Measurements from ENCODE around the gene HAUS3. TPM values are rescaled to one million over a fixed set of nuclear protein-coding genes. Genes with fewer than 3 reads are reported as not detected.

Gene HAUS3
- total RNA-seq, 1 experiment from 2014 or later: 18.0 TPM

DNA sequence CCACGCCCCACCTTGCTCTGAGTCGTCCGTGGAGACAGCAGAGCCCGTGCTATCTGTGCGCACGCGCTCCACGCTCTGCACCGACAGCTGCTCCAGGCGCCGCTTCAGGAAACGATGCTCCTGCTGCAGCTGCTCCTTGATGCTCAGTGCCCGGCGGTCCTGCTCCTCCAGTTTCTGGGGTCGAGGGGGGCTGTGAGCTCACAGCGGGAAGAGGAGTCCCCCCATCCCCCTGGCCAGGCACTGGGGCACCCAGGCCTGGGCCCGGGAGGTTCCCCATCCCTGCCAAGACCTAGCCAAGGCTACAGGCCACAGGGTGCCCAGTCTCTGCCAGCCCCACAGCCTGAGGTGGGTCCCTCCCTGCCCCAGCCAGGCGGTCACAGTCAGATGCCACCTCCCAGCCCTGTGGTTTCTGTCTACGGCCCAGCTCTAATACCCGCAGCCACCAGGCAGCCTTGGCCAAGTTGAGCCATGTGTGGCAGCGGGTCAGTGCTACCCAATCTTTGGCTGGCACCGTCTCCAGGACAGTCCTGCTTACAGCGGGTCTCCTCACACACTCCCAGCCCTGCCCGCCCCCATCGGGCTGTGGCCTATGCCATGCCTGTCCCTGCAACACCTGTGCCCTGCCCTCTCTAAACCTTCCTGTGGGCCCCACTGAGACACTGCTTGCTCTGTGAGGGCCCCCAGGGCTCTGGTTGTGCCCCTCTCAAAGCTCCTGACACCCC, 9.3 kb upstream of the HAUS3 start:
- Histone ChIP-seq H3K4me1 (ENCODE audit: insufficient read depth, low read length) (no peaks in the 10 kb centered on the region), H3K18ac (ENCODE audit: insufficient read length, low read depth, low read length) (no peak overlapping the region), H2BK120ac (ENCODE audit: low read depth, low read length, poor library complexity, severe bottlenecking) (no peak overlapping the region), H2BK15ac (ENCODE audit: low read depth, low read length) (no peak overlapping the region), H3K4ac (ENCODE audit: low read depth, low read length) (no peak overlapping the region), H4K5ac (ENCODE audit: insufficient read length, low read depth, low read length) (no peak overlapping the region), H3K14ac (ENCODE audit: insufficient read depth, low read length) (no peak overlapping the region; the same call in 1 of the 2 replicates), H3K23me2 (ENCODE audit: insufficient read length, low read depth, low read length, poor library complexity, severe bottlenecking) (no peaks in the 10 kb centered on the region), H4K91ac (ENCODE audit: insufficient read length, low read depth, low read length) (no peak overlapping the region), H2BK20ac (ENCODE audit: low read depth, low read length, poor library complexity, severe bottlenecking) (no peak overlapping the region), H2AK5ac (ENCODE audit: insufficient read length, low read length) (no peak overlapping the region), H3K23ac (ENCODE audit: insufficient read length, low read depth, low read length) (no peak overlapping the region), H3K27me3 (ENCODE audit: insufficient read depth, low read length) (no peaks in the 10 kb centered on the region), H3K9ac (ENCODE audit: extremely low read depth, insufficient read length, low read length) (no peak overlapping the region), H2BK5ac (ENCODE audit: insufficient read length, low read length) (no peak overlapping the region), H3T11ph (ENCODE audit: low read length) (no peak overlapping the region), H3K4me2 (ENCODE audit: insufficient read depth, insufficient read length, low read length) (no peak overlapping the region), H4K20me1 (ENCODE audit: control insufficient read depth, insufficient read depth, insufficient read length) (no peaks in the 10 kb centered on the region), H3K27ac (ENCODE audit: insufficient read length, low read depth, low read length) (no peak overlapping the region), H3K56ac (ENCODE audit: insufficient read length, low read depth, low read length) (no peak overlapping the region), H2AFZ (ENCODE audit: low read length) (no peak overlapping the region), H3K9me3 (ENCODE audit: control insufficient read depth, low read depth, low read length) (no peaks in the 10 kb centered on the region), H3K79me1 (ENCODE audit: insufficient read depth, low read depth, low read length, poor library complexity, severe bottlenecking) (no peaks in the 10 kb centered on the region), H2BK12ac (ENCODE audit: insufficient read length, low read depth, low read length) (no peak overlapping the region), H3K79me2 (ENCODE audit: insufficient read depth, low read length) (no peaks in the 10 kb centered on the region), H4K8ac (replicated peaks; ENCODE audit: insufficient read length, low read depth, low read length) (no peak overlapping the region)
- DNase-seq: no peak
- H3K27ac Mint-ChIP-seq: no peak overlapping the region; a peak in 1 of 7 replicates
- no peaks in the 10 kb centered on the region for H3K4me1 Mint-ChIP-seq
- no CpG with 5 or more reads among the region's 25 CpGs for WGBS (ENCODE audit: extremely low coverage, insufficient read length, low lambda C conversion rate)
- peaks cover 5 to 18% (median 12%) of the 10 kb centered on the region in 3 experiments; a peak in 5 of 7 replicates for H3K36me3 Mint-ChIP-seq (ENCODE audit: insufficient read depth in 1 of 3, low read depth in 3 of 3)
- no peaks in the 10 kb centered on the region for H3K9me3 Mint-ChIP-seq
- H3K27me3 Mint-ChIP-seq (ENCODE audit: low read depth): no peaks in the 10 kb centered on the region
- TF ChIP-seq, protein P1, sequence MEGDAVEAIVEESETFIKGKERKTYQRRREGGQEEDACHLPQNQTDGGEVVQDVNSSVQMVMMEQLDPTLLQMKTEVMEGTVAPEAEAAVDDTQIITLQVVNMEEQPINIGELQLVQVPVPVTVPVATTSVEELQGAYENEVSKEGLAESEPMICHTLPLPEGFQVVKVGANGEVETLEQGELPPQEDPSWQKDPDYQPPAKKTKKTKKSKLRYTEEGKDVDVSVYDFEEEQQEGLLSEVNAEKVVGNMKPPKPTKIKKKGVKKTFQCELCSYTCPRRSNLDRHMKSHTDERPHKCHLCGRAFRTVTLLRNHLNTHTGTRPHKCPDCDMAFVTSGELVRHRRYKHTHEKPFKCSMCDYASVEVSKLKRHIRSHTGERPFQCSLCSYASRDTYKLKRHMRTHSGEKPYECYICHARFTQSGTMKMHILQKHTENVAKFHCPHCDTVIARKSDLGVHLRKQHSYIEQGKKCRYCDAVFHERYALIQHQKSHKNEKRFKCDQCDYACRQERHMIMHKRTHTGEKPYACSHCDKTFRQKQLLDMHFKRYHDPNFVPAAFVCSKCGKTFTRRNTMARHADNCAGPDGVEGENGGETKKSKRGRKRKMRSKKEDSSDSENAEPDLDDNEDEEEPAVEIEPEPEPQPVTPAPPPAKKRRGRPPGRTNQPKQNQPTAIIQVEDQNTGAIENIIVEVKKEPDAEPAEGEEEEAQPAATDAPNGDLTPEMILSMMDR (conservative IDR thresholded peaks at IDR 0.05): no peak
- no peak overlapping the region; a peak in 1 of 5 replicates for H3K4me3 Mint-ChIP-seq
